Activated naive CD8-positive, alpha-beta T cell treated with anti-CD3 and anti-CD28 coated beads, Interleukin-2, amount 10 ng/mL, durations not matched to agents 7 days and 5 days (primary cell): ENCODE measurements around the gene MYH6. TPM values are rescaled to one million over a fixed set of nuclear protein-coding genes. Genes with fewer than 3 reads are reported as not detected.

Source experiments
- ATAC-seq: fragments of 150-1000 bp; cut with Tn5 transposase; one replicate; pipeline ENCODE4 v1.10.0; 2021; ENCODE audit warnings: low read depth, moderate library complexity
- POLR2A ChIA-PET: fragments of 350-600 bp; sonication (Branson Sonifier 250); formaldehyde crosslinking; loops from one replicate; lab custom pipeline; 2021; ENCODE audit warnings: antibody characterized with exemption; lab: Charles Lee
- DNase-seq: peaks from one replicate; pipeline ENCODE4 v3.0.0; 2021
- H3K27ac Mint-ChIP-seq: one replicate; pipeline ENCODE4 v1.8.0; 2022; ENCODE audit warnings: mild to moderate bottlenecking, mixed read lengths
- H3K27me3 Mint-ChIP-seq: one replicate; pipeline ENCODE4 v1.8.0; 2022; ENCODE audit warnings: mild to moderate bottlenecking, moderate library complexity, mixed read lengths
- H3K36me3 Mint-ChIP-seq: one replicate; pipeline ENCODE4 v1.8.0; 2021; ENCODE audit warnings: mild to moderate bottlenecking, mixed read lengths
- H3K4me1 Mint-ChIP-seq: one replicate; pipeline ENCODE4 v1.8.0; 2021; ENCODE audit warnings: mixed read lengths
- H3K4me3 Mint-ChIP-seq: one replicate; pipeline ENCODE4 v1.8.0; 2022; ENCODE audit warnings: mild to moderate bottlenecking, moderate library complexity, mixed read lengths
- H3K9me3 Mint-ChIP-seq: one replicate; pipeline ENCODE4 v1.8.0; 2021; ENCODE audit warnings: mixed read lengths
- total RNA-seq, 2 experiments: library from RNA; stranded (reverse); gene quantifications; one replicate each; pipeline ENCODE4 v1.2.3, GENCODE V29; 2021

The MYH6 gene
- total RNA-seq, 2 experiments from 2014 or later, result not detected

DNA sequence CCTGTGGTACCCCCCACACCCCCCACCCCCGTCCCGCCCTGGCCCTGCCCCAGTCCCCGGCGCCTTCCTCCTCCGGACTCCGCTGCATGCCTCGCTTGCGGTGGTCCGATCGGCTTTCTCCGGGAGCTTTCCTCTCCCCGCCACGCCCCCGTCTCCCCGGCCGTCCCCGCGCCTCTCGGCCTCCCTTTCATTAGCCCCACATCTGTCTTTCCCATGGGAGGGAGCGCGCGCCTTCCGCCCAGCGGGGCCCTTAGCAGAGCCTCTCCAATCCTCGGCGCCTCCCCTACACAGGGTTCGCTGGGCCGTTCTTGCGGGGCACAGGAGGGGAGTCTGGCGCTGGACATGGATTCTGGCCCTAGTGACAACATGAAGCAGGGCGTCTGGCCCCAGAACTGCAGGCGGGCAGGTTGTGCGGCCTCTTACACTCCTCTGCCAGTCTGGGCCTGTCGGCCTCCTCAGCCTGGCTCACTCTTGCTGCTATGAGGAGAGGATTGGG is 41.6 kb downstream of the MYH6 start:
- Mint-ChIP-seq H3K4me1 (peaks cover 4% of the 10 kb centered on the region), H3K27me3 (peaks cover 51% of the 10 kb centered on the region), H3K9me3 (peaks cover under 1% of the 10 kb centered on the region), H3K27ac (no peak overlapping the region), H3K36me3 (no peaks in the 10 kb centered on the region), H3K4me3 (no peak overlapping the region)
- no peak for DNase-seq
- no peak for ATAC-seq
- POLR2A ChIA-PET, result no interaction called here

DNA sequence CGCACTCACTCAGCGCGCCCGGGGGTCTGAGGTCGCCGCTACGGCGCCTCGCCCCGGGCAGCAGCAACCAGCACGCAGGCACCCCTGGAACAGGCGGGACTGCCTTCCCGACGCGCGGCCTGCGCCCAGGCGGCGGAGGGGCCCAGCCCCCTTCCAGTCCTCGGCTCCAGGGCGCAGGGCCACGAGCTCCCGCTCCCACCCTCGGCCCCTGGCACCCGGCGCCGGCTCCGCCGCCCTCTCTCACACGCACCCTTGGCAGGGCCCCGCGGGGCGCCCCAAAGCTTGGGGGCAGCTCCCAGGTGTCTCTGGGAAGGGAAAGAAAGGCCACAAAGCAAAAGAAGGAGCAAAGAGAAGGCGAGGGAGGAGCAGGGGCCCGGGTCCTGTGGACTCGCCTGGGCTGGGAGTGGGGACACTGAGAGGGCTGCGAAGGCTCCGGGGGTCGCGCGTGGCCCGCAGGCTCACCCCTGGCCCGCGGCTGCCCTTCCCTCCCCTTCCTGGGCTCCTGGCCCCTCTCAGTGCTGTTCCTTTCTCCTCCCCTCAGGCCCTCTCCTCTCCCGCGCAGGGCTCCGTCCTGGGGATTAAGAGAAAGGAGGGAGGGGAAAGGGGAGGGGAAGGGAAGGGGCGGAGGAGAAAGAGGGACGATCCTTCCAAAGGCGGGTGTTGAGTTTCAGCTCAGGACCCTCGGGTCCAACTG is 42.2 kb downstream of the MYH6 start:
- Mint-ChIP-seq H3K4me3 (no peak overlapping the region), H3K27ac (no peak overlapping the region), H3K9me3 (no peaks in the 10 kb centered on the region), H3K36me3 (no peaks in the 10 kb centered on the region), H3K4me1 (no peaks in the 10 kb centered on the region), H3K27me3 (peaks cover 51% of the 10 kb centered on the region)
- DNase-seq (no peak), ATAC-seq (no peak)
- POLR2A ChIA-PET, result no interaction called here

DNA sequence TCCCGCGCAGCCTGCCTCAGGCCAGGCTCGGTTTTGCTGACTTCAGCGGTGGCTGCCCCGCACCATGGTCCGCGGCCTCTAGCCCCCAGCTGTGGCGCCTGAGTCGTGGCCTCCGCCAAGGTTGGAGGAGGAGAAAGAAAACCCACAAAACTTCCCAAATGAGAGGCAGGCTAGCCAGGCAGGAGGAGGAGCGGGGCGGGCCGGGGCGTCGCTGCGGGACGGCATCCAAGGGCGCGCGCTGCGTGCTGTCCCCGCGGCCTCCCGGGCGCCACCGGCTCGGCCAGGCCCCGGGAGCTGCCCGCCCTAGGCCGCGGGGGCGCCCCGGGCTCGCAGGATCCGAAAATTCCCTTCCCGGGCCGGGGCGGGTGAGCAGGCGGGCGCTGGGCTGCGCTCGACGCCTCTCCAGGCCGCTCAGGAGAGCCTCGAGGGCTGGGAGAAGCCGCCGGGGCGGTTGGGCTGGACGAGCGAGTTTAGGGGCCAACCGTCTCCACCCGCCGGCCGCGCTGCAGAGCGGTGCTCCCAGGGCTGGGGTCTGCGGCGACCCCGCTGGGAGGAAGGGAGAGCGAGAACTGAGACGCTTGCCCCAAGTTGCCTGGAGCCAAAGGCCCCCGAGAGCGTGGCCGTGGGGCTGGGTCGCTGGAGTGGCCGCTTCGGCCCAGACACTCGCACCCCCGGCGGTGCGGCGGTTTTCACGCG is 42.9 kb downstream of the MYH6 start, which contains the start of gene EFS:
Gene EFS (minus strand): TSS at position 137 of the 696 bp plus-strand sequence. CDS start 147 bp downstream, outside the sequence.
- Mint-ChIP-seq H3K27ac (no peak within 1 kb of the TSS), H3K4me1 (no peaks in the 10 kb centered on the region), H3K36me3 (no peaks in the 10 kb centered on the region), H3K27me3 (peaks cover 51% of the 10 kb centered on the region), H3K4me3 (peak within 1 kb of the TSS; percentile 9), H3K9me3 (no peaks in the 10 kb centered on the region)
- ATAC-seq (no peak), DNase-seq (no peak)
- POLR2A ChIA-PET, result no interaction called here

DNA sequence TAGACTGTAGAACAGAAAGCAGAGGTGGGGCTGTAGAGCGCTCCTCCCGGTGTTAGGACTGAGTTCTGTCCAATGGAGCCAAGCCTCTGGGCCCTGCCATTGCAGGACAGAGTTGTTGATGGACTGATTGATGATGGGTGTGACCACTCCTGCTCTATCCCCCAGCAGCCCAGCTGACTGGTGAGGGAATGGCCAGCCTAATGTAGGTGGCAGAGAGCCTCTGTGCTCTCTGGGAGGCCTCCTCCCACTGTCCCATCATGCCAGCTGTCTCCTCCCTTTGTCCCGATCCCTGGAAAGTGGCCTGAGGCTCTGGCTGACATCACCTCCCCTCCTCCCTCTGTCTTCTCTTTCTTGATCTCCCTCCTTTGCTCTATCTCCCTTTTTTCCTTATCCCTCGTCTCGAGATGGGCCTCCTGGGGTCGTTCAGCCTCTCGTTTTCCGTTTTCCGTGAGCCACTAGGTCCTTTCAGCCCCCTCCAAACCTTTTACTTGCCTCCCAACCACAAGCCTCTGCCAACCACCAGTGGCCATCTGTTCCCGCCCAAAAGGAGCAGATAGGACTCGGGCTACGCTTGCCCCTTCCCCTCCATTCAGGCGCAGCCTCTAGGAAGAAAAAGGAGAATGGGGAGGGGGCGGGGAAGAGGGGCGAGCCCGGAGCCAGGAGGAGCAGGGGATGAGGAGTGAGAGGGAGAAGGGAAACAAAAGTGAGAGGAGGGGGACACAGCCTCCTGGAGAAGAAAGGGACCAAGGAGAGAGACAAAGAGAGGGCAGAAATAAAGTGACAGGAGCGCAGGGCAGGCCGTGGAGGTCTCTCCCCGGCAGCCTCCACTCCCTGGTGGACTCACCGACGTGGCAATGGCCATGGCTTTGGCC is 43.7 kb downstream of the MYH6 start:
- POLR2A ChIA-PET, result no interaction called here
- H3K27ac Mint-ChIP-seq, result no peak overlapping the region
- no peaks in the 10 kb centered on the region for H3K9me3 Mint-ChIP-seq
- H3K36me3 Mint-ChIP-seq, result no peaks in the 10 kb centered on the region
- H3K27me3 Mint-ChIP-seq, result peaks cover 50% of the 10 kb centered on the region
- H3K4me3 Mint-ChIP-seq, result peak overlapping the region; percentile 9
- H3K4me1 Mint-ChIP-seq, result no peaks in the 10 kb centered on the region
- DNase-seq (no peak), ATAC-seq (no peak)

DNA sequence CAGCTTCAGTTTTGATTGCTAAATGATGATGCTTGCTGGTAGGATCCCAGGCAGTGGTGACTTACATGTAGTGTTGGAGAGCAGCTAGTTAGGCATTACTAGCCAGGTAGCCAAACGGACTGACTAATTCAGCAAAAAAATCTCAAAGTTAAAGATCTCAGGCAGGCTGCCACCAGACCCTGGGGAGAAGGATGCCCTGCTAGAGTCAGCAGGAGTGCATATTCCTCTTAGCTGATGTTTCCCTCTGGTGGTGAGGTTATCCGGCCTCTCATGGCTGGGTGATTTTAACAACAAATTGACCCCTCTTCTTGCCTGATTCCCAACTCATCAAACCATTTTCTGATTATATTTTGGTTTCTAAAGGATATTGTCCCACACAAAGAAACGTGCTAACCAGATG is 45.9 kb downstream of the MYH6 start:
- Mint-ChIP-seq H3K27ac (no peak overlapping the region), H3K4me3 (no peak overlapping the region), H3K36me3 (no peaks in the 10 kb centered on the region), H3K4me1 (no peaks in the 10 kb centered on the region), H3K9me3 (no peaks in the 10 kb centered on the region), H3K27me3 (peaks cover 33% of the 10 kb centered on the region)
- POLR2A ChIA-PET, result no interaction called here
- ATAC-seq (no peak), DNase-seq (no peak)

DNA sequence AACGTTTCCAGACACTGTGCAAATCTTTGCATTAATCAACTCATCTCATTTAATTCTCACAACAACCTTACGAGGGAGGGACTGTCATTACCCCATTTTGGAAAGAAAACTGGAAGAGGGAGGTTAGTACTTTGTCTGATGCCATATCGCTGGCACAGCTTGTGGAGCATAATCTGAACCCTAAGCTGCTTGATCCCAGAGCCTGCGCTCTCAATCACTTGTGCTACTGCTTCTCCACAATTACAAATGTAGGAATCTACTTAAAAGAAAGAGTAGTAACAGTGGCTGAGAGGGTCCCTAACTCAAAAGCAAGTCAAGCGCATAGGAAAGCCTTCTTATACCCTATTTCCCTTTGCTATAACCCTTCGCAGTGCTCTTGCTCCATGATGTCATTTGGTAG is 46.3 kb downstream of the MYH6 start:
- no peak for ATAC-seq

DNA sequence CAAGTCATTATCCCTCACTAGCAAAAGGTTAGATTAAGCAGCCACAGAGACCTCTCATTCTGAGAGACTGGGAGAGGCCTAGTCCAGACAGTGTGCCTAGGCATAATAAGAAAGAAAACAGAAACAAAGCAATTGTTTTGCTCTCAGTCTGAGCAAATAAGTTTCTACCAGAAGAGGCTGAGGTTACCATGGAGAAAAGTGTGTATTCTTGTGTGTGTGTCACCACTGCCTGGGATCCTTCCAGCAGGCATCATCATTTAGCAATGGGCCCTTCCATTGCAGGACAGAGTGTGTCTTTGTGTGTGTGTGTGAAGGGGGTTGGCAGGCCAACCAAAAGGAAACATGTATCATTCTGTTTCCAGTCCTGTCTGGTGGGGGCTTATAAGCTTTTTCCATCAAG is 46.8 kb downstream of the MYH6 start:
- Mint-ChIP-seq H3K4me3 (no peak overlapping the region), H3K4me1 (no peaks in the 10 kb centered on the region), H3K27me3 (peaks cover 24% of the 10 kb centered on the region), H3K36me3 (no peaks in the 10 kb centered on the region), H3K27ac (no peak overlapping the region), H3K9me3 (no peaks in the 10 kb centered on the region)
- ATAC-seq (no peak), DNase-seq (no peak)
- POLR2A ChIA-PET, result no interaction called here

More for the DNA sequence above, 46.3 kb downstream of the MYH6 start:
- POLR2A ChIA-PET, result no interaction called here
- no peaks in the 10 kb centered on the region for H3K4me1 Mint-ChIP-seq
- peaks cover 29% of the 10 kb centered on the region for H3K27me3 Mint-ChIP-seq
- H3K36me3 Mint-ChIP-seq, result no peaks in the 10 kb centered on the region
- H3K4me3 Mint-ChIP-seq, result no peak overlapping the region
- H3K27ac Mint-ChIP-seq, result no peak overlapping the region
- H3K9me3 Mint-ChIP-seq, result no peaks in the 10 kb centered on the region
- DNase-seq, result no peak

DNA sequence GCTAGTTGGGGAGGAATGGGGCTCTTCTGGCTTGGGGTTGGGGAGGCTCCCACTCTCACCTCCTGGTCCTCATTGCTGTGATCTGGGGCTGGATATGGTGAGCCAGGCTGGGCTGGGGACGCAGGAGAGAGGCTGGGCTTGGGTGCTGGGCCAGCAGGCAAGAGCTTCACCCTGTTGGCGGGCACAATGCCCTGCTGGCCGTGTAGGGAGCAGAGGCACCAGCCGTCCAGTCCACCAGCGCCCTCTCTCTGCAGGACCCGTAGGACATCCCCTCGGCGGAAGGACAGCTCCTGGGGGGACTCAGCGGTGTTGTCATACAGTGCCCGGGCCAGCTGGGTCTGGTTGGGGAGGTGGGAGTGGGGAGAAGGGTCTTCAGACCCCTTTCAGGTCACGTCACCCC is 47.6 kb downstream of the MYH6 start:
- ATAC-seq (no peak), DNase-seq (no peak)
- H3K9me3 Mint-ChIP-seq, result no peaks in the 10 kb centered on the region
- no peaks in the 10 kb centered on the region for H3K4me1 Mint-ChIP-seq
- H3K36me3 Mint-ChIP-seq, result no peaks in the 10 kb centered on the region
- POLR2A ChIA-PET, result no interaction called here
- no peak overlapping the region for H3K4me3 Mint-ChIP-seq
- H3K27me3 Mint-ChIP-seq, result peaks cover 24% of the 10 kb centered on the region
- H3K27ac Mint-ChIP-seq, result no peak overlapping the region

DNA sequence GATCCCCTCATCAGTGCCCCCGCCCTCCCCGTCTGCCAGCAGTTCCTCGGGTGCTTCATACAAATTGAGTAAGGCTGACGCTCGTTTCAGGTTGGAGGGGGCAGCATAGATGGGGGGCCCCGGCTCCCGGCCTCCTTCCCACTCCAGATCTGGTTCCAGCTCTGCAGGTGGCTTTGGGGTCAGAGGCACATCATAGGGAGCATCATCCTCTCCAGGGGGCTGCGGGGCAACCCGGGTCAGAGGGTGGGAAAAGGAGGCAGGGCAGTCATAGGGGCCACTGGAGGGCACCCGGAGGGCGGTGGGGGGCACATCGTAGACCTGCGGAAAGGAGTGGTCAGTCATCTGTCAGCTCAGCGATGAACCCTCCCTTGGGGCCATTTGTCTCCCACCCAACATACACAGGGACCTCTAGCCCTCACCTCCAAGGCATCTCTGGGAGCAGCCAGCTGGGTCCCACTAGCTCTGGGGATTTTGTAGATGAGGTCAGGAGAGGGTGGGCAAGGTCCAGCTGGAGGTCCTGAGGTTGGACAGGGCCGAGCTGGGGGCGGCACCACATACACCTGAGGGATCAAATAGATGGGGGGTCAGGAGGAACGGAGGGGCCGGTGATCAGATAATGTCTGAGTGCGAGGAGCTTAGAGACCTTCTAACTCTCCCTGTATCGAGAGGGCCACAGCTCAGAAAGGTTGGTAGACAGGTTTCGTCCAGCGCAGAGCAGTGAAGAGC is 48.2 kb downstream of the MYH6 start:
- H3K4me3 Mint-ChIP-seq, result no peak overlapping the region
- H3K36me3 Mint-ChIP-seq, result no peaks in the 10 kb centered on the region
- ATAC-seq (no peak), DNase-seq (no peak)
- no peaks in the 10 kb centered on the region for H3K9me3 Mint-ChIP-seq
- H3K4me1 Mint-ChIP-seq, result no peaks in the 10 kb centered on the region
- POLR2A ChIA-PET, result no interaction called here
- no peak overlapping the region for H3K27ac Mint-ChIP-seq
- H3K27me3 Mint-ChIP-seq, result peaks cover 26% of the 10 kb centered on the region

DNA sequence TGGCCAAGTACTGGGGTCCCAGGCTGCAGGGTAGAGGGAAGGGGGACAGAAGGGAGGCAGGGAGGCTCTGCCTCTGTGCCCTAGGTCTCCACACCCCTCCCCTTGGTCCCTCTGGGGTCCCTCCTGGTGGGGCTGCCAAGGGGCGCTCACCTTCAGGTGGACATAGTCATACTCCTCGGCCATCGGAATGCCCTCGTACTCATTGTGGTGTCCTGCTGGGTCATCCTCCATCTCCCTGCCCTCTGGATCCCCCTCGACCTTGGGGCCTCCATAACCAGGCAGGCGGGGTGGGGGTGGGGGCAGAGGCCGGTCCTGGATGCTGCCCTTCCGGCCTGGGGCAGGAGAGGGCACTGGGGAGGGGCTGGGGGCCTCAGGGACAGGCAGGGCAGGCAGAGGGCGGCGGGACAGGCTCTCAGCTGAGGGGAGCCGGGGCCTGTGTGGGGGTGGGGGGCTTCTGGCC is 48.9 kb downstream of the MYH6 start:
- Mint-ChIP-seq H3K9me3 (no peaks in the 10 kb centered on the region), H3K4me3 (no peak overlapping the region), H3K27ac (no peak overlapping the region), H3K27me3 (peaks cover 26% of the 10 kb centered on the region), H3K4me1 (no peaks in the 10 kb centered on the region), H3K36me3 (no peaks in the 10 kb centered on the region)
- POLR2A ChIA-PET, result no interaction called here
- DNase-seq (no peak), ATAC-seq (no peak)

DNA sequence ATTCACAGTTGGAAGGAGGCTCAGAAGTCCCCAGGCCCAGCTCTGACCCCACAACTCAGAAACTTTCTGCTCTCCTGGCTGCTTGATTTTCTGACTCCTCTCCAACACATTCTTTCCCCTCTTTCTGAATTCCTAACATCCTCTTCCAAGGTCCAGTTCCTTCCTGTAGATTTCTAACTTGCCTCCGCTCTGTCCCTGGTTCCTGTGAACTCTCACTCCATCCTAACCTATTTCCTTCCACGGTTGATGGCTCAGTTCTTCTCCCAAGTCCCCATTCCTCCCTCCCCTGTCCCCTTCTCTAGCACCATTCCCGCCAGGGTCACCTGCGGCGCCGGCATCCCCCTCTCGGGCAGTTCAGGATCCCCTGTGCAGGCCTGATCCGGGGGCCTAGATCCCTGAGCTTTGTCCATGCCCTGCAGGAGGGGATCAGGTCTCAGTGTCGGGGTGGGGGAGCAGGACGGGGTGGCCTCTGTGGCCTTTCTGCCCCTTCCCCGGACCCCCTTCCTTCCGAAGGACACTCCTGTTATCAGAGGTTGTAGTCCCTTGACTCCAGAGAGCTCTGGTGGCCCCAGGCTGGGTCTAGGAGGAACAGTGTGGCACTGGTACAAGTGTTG is 49.4 kb downstream of the MYH6 start:
- H3K27me3 Mint-ChIP-seq, result peaks cover 26% of the 10 kb centered on the region
- H3K4me1 Mint-ChIP-seq, result no peaks in the 10 kb centered on the region
- no peak overlapping the region for H3K4me3 Mint-ChIP-seq
- no peaks in the 10 kb centered on the region for H3K9me3 Mint-ChIP-seq
- ATAC-seq, result no peak
- POLR2A ChIA-PET, result no interaction called here
- H3K27ac Mint-ChIP-seq, result no peak overlapping the region
- DNase-seq, result no peak
- no peaks in the 10 kb centered on the region for H3K36me3 Mint-ChIP-seq

DNA sequence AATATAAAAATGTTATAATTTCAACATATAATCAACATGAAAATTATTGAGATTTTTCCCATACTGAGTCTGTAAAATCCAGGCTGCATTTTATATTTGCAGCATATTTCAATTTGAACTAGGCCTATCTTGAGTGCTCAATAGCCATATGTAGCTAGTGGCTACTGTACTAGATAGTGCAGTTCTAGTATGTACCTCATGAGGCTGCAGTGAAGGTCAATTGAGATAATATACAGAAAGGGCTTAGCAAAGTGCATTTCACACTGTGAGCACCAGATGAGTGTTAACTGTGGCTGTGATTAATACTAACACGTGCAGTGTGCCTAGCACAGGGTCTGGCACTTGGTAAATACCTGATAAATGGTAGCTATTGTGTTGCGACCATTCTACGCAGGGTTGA is 50.0 kb downstream of the MYH6 start:
- Mint-ChIP-seq H3K9me3 (no peaks in the 10 kb centered on the region), H3K4me1 (peaks cover under 1% of the 10 kb centered on the region), H3K4me3 (no peak overlapping the region), H3K27ac (no peak overlapping the region), H3K27me3 (peaks cover 26% of the 10 kb centered on the region), H3K36me3 (no peaks in the 10 kb centered on the region)
- POLR2A ChIA-PET, result no interaction called here
- DNase-seq (no peak), ATAC-seq (no peak)
